IMR-90 (cell line): ENCODE data around the gene BTBD2. TPM values are rescaled to one million over a fixed set of nuclear protein-coding genes. Genes with fewer than 3 reads are reported as not detected.

Experiments used
- ATAC-seq: fragments of 200-7000 bp; cut with Tn5 transposase; 2 replicates; pipeline ENCODE4 v1.9.1; 2020; ENCODE audit warnings: low read depth, mild to moderate bottlenecking, moderate library complexity
- BruUV-seq: library from RNA; stranded (reverse); fragments of 400-500 nt; replicated peaks from 2 replicates; lab custom pipeline; 2021; lab: Mats Ljungman, UMichigan
- CTCF ChIA-PET: fragments of 300-600 bp; formaldehyde crosslinking; extraction: SDS; loops from one replicate; lab custom pipeline; 2021; ENCODE audit warnings: antibody characterized with exemption; lab: Yijun Ruan, JAX
- POLR2A ChIA-PET: fragments of 300-600 bp; sonication (Branson Sonifier 250); formaldehyde crosslinking; loops from one replicate; lab custom pipeline; 2022; ENCODE audit warnings: antibody characterized with exemption; ENCODE audit not compliant: unreplicated experiment; lab: Charles Lee
- DNase-seq: peaks from one replicate; pipeline ENCODE4 v3.0.0; 2013
- H2AFZ ChIP-seq: replicated peaks from 2 replicates; pipeline ENCODE3; 2013; ENCODE audit warnings: low read length, mild to moderate bottlenecking; ENCODE audit not compliant: poor library complexity
- H2AK5ac ChIP-seq: 2 replicates; pipeline ENCODE4 v1.6.1; 2013; ENCODE audit warnings: low read depth, low read length, inconsistent platforms
- H2AK9ac ChIP-seq: replicated peaks from 2 replicates; pipeline ENCODE3; 2013; ENCODE audit warnings: mild to moderate bottlenecking, low read depth, low read length, moderate library complexity; ENCODE audit not compliant: poor library complexity
- H2BK120ac ChIP-seq: 2 replicates; pipeline ENCODE4 v1.6.1; 2013; ENCODE audit warnings: low read depth, low read length, inconsistent platforms
- H2BK15ac ChIP-seq: 3 replicates; pipeline ENCODE4 v1.6.1; 2013; ENCODE audit warnings: low read depth, low read length, inconsistent platforms
- H2BK20ac ChIP-seq: 2 replicates; pipeline ENCODE4 v1.6.1; 2013; ENCODE audit warnings: low read depth, mild to moderate bottlenecking, inconsistent platforms, low read length, moderate library complexity
- H2BK5ac ChIP-seq: 2 replicates; pipeline ENCODE4 v1.6.1; 2013; ENCODE audit warnings: mild to moderate bottlenecking, low read depth, low read length, inconsistent platforms; ENCODE audit not compliant: poor library complexity, severe bottlenecking
- H3K14ac ChIP-seq: replicated peaks from 2 replicates; pipeline ENCODE4 v1.6.1; 2013; ENCODE audit warnings: low read depth, low read length, inconsistent platforms
- H3K18ac ChIP-seq: 2 replicates; pipeline ENCODE4 v1.6.1; 2013; ENCODE audit warnings: low read depth, low read length, control low read depth
- H3K23ac ChIP-seq: 2 replicates; pipeline ENCODE4 v1.6.1; 2013; ENCODE audit warnings: low read depth, low read length, inconsistent platforms
- H3K27ac ChIP-seq: 2 replicates; pipeline ENCODE4 v1.5.1; 2013; ENCODE audit warnings: mild to moderate bottlenecking, control low read depth, low read length; ENCODE audit not compliant: insufficient read depth
- H3K27me3 ChIP-seq: 2 replicates; pipeline ENCODE4 v1.6.1; 2013; ENCODE audit warnings: low read length; ENCODE audit not compliant: control insufficient read depth, insufficient read depth
- H3K36me3 ChIP-seq: 2 replicates; pipeline ENCODE4 v1.6.1; 2013; ENCODE audit warnings: low read length, mixed read lengths; ENCODE audit not compliant: control insufficient read depth, insufficient read depth
- H3K4ac ChIP-seq: 2 replicates; pipeline ENCODE4 v1.6.1; 2013; ENCODE audit warnings: low read depth, low read length, inconsistent platforms
- H3K4me1 ChIP-seq: 2 replicates; pipeline ENCODE4 v1.6.1; 2013; ENCODE audit warnings: low read length, mixed read lengths; ENCODE audit not compliant: control insufficient read depth, insufficient read depth
- H3K4me2 ChIP-seq: 2 replicates; pipeline ENCODE4 v1.6.1; 2013; ENCODE audit warnings: low read depth, mild to moderate bottlenecking, control low read depth, low read length, moderate library complexity
- H3K4me3 ChIP-seq: 2 replicates; pipeline ENCODE4 v1.5.1; 2013; ENCODE audit warnings: low read depth, mild to moderate bottlenecking, control low read depth, low read length, moderate library complexity; ENCODE audit not compliant: insufficient read depth
- H3K56ac ChIP-seq: 2 replicates; pipeline ENCODE4 v1.6.1; 2013; ENCODE audit warnings: low read length, inconsistent platforms; ENCODE audit not compliant: insufficient read depth; ENCODE audit errors: extremely low read depth
- H3K79me1 ChIP-seq, 2 experiments: 2 replicates each; pipeline ENCODE4 v1.6.1; 2013; ENCODE audit warnings: low read length in 2 of 2, inconsistent platforms in 1 of 2, low read depth in 1 of 2
- H3K9ac ChIP-seq: 2 replicates; pipeline ENCODE4 v1.6.1; 2013; ENCODE audit warnings: low read depth, low read length, control low read depth
- H3K9me1 ChIP-seq: 2 replicates; pipeline ENCODE4 v1.6.1; 2013; ENCODE audit warnings: low read length, inconsistent platforms; ENCODE audit not compliant: insufficient read depth
- H3K9me3 ChIP-seq: 2 replicates; pipeline ENCODE4 v1.6.1; 2013; ENCODE audit warnings: low read length; ENCODE audit not compliant: control insufficient read depth, insufficient read depth
- H4K20me1 ChIP-seq: 2 replicates; pipeline ENCODE4 v1.6.1; 2013; ENCODE audit warnings: low read length, inconsistent platforms; ENCODE audit not compliant: insufficient read depth
- H4K5ac ChIP-seq: 2 replicates; pipeline ENCODE4 v1.6.1; 2013; ENCODE audit warnings: mild to moderate bottlenecking, low read depth, low read length, control low read depth
- H4K8ac ChIP-seq, 2 experiments: 2 replicates each; pipeline ENCODE4 v1.6.1; 2013; ENCODE audit warnings: low read depth in 2 of 2, low read length in 2 of 2, control low read depth in 1 of 2, inconsistent platforms in 1 of 2
- H4K91ac ChIP-seq: 2 replicates; pipeline ENCODE4 v1.6.1; 2013; ENCODE audit warnings: low read depth, low read length, inconsistent platforms; ENCODE audit not compliant: insufficient read depth
- BHLHE40 ChIP-seq: fragments of 150-350 bp; IDR thresholded peaks from 2 replicates; pipeline ENCODE4 v1.6.1; 2016; ENCODE audit warnings: mild to moderate bottlenecking, low read depth, low read length
- CEBPB ChIP-seq: IDR thresholded peaks from 2 replicates; pipeline ENCODE4 v1.6.1; 2012; ENCODE audit warnings: low read depth, low read length, improper control_type of control experiment
- CHD1 ChIP-seq: IDR thresholded peaks from 2 replicates; pipeline ENCODE4 v1.6.1; 2012; ENCODE audit warnings: low read depth, low read length, improper control_type of control experiment
- CTCF ChIP-seq: conservative IDR thresholded peaks from 2 replicates; pipeline ENCODE4 v1.5.1; 2012; ENCODE audit warnings: mild to moderate bottlenecking, low read depth, low read length, improper control_type of control experiment
- ELK1 ChIP-seq: fragments of 150-350 bp; IDR thresholded peaks from 2 replicates; pipeline ENCODE4 v1.6.1; 2016; ENCODE audit warnings: low read depth, mild to moderate bottlenecking, low read length, moderate library complexity, borderline replicate concordance
- FOS ChIP-seq: fragments of 150-350 bp; IDR thresholded peaks from 2 replicates; pipeline ENCODE4 v1.6.1; 2016; ENCODE audit warnings: low read depth, low read length
- MAFK ChIP-seq: IDR thresholded peaks from 2 replicates; pipeline ENCODE4 v1.6.1; 2012; ENCODE audit warnings: low read depth, low read length, improper control_type of control experiment
- MAZ ChIP-seq: IDR thresholded peaks from 2 replicates; pipeline ENCODE4 v1.6.1; 2012; ENCODE audit warnings: low read depth, mild to moderate bottlenecking, low read length, improper control_type of control experiment, moderate library complexity, borderline replicate concordance
- MXI1 ChIP-seq: IDR thresholded peaks from 2 replicates; pipeline ENCODE4 v1.6.1; 2012; ENCODE audit warnings: low read depth, mild to moderate bottlenecking, low read length, moderate library complexity, borderline replicate concordance
- NFE2L2 ChIP-seq: fragments of 150-350 bp; IDR thresholded peaks from 2 replicates; pipeline ENCODE4 v1.6.1; 2016; ENCODE audit warnings: low read depth, mild to moderate bottlenecking, low read length
- POLR2A ChIP-seq: IDR thresholded peaks from 2 replicates; pipeline ENCODE4 v1.6.1; 2012; ENCODE audit warnings: mild to moderate bottlenecking, low read depth, low read length
- RAD21 ChIP-seq: IDR thresholded peaks from 2 replicates; pipeline ENCODE4 v1.6.1; 2012; ENCODE audit warnings: low read length, improper control_type of control experiment
- RCOR1 ChIP-seq: IDR thresholded peaks from 2 replicates; pipeline ENCODE4 v1.6.1; 2012; ENCODE audit warnings: mild to moderate bottlenecking, low read length, improper control_type of control experiment; ENCODE audit not compliant: insufficient replicate concordance
- RFX5 ChIP-seq: IDR thresholded peaks from 2 replicates; pipeline ENCODE4 v1.8.0; 2012; ENCODE audit warnings: low read depth, mild to moderate bottlenecking, low read length, moderate library complexity
- SMC3 ChIP-seq: fragments of 150-350 bp; IDR thresholded peaks from 2 replicates; pipeline ENCODE4 v1.6.1; 2016; ENCODE audit warnings: low read depth, mild to moderate bottlenecking, antibody characterized with exemption, low read length, moderate library complexity
- USF2 ChIP-seq: fragments of 150-350 bp; IDR thresholded peaks from 2 replicates; pipeline ENCODE4 v1.6.1; 2017; ENCODE audit warnings: mild to moderate bottlenecking, antibody characterized with exemption, low read length, low read depth
- WGBS, 2 experiments: methylation state at CpG; one replicate each; pipeline versions ENCODE4 v1.1.5 to v1.1.7; 2013; ENCODE audit warnings: missing lambda C conversion rate in 2 of 2; ENCODE audit not compliant: insufficient read length in 1 of 2; ENCODE audit errors: extremely low coverage in 2 of 2; 5-methylcytosine and 5-hydroxymethylcytosine counted together
- dilution Hi-C: fragments of 300-500 bp; cut with HindIII; formaldehyde crosslinking; loops from one replicate; pipeline ENCODE4 v1.14.3; 2018; ENCODE audit warnings: low sequenced_read_pairs; ENCODE audit not compliant: unreplicated experiment
- in situ Hi-C: fragments of 300-500 bp; cut with MboI; formaldehyde crosslinking; loops from 3 replicates; pipeline ENCODE4 v1.14.3; 2019; ENCODE audit warnings: low sequenced_read_pairs, inconsistent platforms, mixed read lengths
- intact Hi-C: fragments of 100-400 bp; cut with micrococcal nuclease; formaldehyde crosslinking; loops from 2 replicates; pipeline ENCODE4 v1.10.0; 2022
- polyA plus RNA-seq, 3 experiments: library from polyadenylated mRNA; depleted of rRNA; stranded (reverse); fragments of >200 nt; gene quantifications; 2 replicates each; pipeline ENCODE4 v1.2.3, GENCODE V29; 2012; ENCODE audit warnings: low replicate concordance in 1 of 3
- total RNA-seq: library from RNA; depleted of rRNA; stranded (reverse); fragments of >200 nt; gene quantifications from 2 replicates; pipeline ENCODE4 v1.2.3, GENCODE V29; 2012

The BTBD2 gene
- total and polyA plus RNA-seq, 2 of the 4 experiments (the other 2 are of a cell fraction), result 24.4 to 65.7 TPM

GRCh38 chr19:2062389-2062729 is 46.8 kb upstream of the BTBD2 start:
- no peaks in the 10 kb centered on the region for H3K27me3 ChIP-seq
- H3K9me1 ChIP-seq, result peaks cover 7% of the 10 kb centered on the region
- no peaks in the 10 kb centered on the region for H3K9me3 ChIP-seq
- H4K91ac ChIP-seq, result 0 out of 2 replicates have a peak overlapping the region, but pooled peaks have one; percentile 85
- peak overlapping the region; percentile 37; the same call in 1 of the 2 replicates for H4K5ac ChIP-seq
- H2AK9ac ChIP-seq, result peak overlapping the region; percentile 97
- peaks cover 5 to 31% of the 10 kb centered on the region in 2 experiments; a peak in 3 of 4 replicates for H3K79me1 ChIP-seq
- no peak for ATAC-seq
- H4K20me1 ChIP-seq, result no peaks in the 10 kb centered on the region
- intact Hi-C loops, result no loop called here
- BruUV-seq, result no TSS peak
- 64% methylated on average over 7 of the region's 10 CpGs; no CpG with 5 or more reads in 1 of the 2 experiments for WGBS, 2 experiments
- no peak overlapping the region for H3K18ac ChIP-seq
- H2BK20ac ChIP-seq, result 0 out of 2 replicates have a peak overlapping the region, but pooled peaks have one; percentile 18
- ChIA-PET CTCF (no interaction called here), POLR2A (no interaction called here)
- H2BK15ac ChIP-seq, result no peak overlapping the region; the same call in 2 of the 3 replicates
- no peak overlapping the region for H2BK5ac ChIP-seq
- dilution Hi-C loops, result no loop called here
- peak overlapping the region; percentile 72; the same call in 1 of the 2 replicates for H3K23ac ChIP-seq
- peak overlapping the region; percentile 46 to 98 for H4K8ac ChIP-seq
- no peak overlapping the region for H3K27ac ChIP-seq
- no peak for TF ChIP-seq MXI1
- no peak for TF ChIP-seq RAD21
- TF ChIP-seq POLR2A, result no peak
- TF ChIP-seq FOS, result no peak
- no peak for TF ChIP-seq RCOR1
- no peak for TF ChIP-seq RFX5
- TF ChIP-seq ELK1, result no peak
- no peak for TF ChIP-seq MAZ
- no peak for TF ChIP-seq CTCF
- no peak for TF ChIP-seq MAFK
- no peak for TF ChIP-seq CEBPB
- no peak for TF ChIP-seq SMC3
- TF ChIP-seq NFE2L2, result no peak
- no peak for TF ChIP-seq BHLHE40
- TF ChIP-seq CHD1, result no peak
- TF ChIP-seq USF2, result no peak
- H3K36me3 ChIP-seq, result no peaks in the 10 kb centered on the region
- in situ Hi-C loops, result no loop called here
- H3K4ac ChIP-seq, result peak overlapping the region; percentile 86
- H3K14ac ChIP-seq, result peak overlapping the region; percentile 93; the same call in 1 of the 2 replicates
- DNase-seq, result no peak
- H3K56ac ChIP-seq, result 0 out of 2 replicates have a peak overlapping the region, but pooled peaks have one; percentile 77
- peak overlapping the region; percentile 91 for H2AK5ac ChIP-seq
- peak overlapping the region; percentile 93 for H2BK120ac ChIP-seq
- peak overlapping the region; percentile 83; the same call in 1 of the 2 replicates for H3K9ac ChIP-seq
- H3K4me1 ChIP-seq, result peaks cover 22% of the 10 kb centered on the region
- H2AFZ ChIP-seq, result peak overlapping the region; percentile 99
- no peak overlapping the region for H3K4me3 ChIP-seq
- H3K4me2 ChIP-seq, result no peak overlapping the region; the same call in 1 of the 2 replicates
